HG02885 (cell line): Measurements from ENCODE around the gene CEP85.
"Not testable (repeated sequence)": the region's sequence is repeated elsewhere in the genome, so short reads cannot be mapped to it uniquely, and the experiment has no call there.

Experiments used
- ATAC-seq: cut with Tn5 transposase; IDR thresholded peaks from one replicate; pipeline ENCODE4 v1.9.1; 2021; ENCODE audit warnings: mild to moderate bottlenecking; ENCODE audit not compliant: unreplicated experiment, poor library complexity

The CEP85 gene

GRCh38 chr1:26220199-26220912, 13.6 kb upstream of the CEP85 start:
- no peak for ATAC-seq

DNA sequence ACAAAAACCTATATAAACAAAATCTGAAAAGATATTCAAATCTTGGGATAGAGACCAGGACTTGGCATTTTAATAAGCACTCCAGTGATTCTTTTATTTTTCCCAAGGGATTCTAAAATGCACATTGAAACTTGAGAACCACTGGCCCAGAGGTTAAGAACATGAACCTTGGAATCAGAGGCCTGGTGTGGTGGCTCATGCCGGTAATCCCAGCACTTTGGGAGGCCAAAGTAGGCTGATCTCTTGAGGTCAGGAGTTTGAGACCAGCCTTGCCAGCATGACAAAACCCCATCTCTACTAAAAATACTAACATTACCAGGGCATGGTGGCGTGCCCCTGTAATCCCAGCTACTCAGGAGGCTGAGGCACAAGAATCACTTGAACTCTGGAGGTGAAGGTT, 12.9 kb upstream of the CEP85 start:
- ATAC-seq: no peak

- ATAC-seq: no peak
These were observed 9.4 kb upstream of the CEP85 start for GRCh38 chr1:26224606-26225005.

GRCh38 chr1:26225033-26225831, 8.8 kb upstream of the CEP85 start:
- ATAC-seq: no peak

GRCh38 chr1:26230682-26231081, 3.3 kb upstream of the CEP85 start:
- not testable (repeated sequence) for ATAC-seq

- no peak for ATAC-seq
These were observed 807 bp downstream of the CEP85 start for GRCh38 chr1:26234644-26235370.

GRCh38 chr1:26237230-26237966, 3.4 kb downstream of the CEP85 start:
- ATAC-seq: no peak

- ATAC-seq: no peak
These were observed 5.9 kb downstream of the CEP85 start for GRCh38 chr1:26239936-26240335.

GRCh38 chr1:26252718-26253117, 18.7 kb downstream of the CEP85 start:
- no peak for ATAC-seq

DNA sequence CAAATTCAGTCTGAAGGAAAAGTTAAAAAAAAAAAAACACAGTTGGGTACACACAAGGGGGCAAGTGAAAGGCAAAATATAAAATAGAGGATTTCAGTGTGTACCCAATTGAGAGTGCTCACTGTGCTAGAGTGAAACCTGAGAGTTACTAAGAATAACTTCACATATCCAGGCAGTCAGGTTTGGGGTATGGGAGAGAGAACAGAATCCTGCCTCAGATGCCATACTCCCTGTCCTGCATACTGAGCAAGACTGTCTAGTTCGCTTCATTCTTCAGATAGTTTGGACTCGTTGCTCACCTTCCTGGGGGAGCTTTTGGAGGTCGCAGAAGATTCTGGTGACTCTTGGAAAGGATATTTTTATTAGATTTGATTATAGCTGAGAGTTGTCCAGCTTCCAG, 20.4 kb downstream of the CEP85 start:
- no peak for ATAC-seq

GRCh38 chr1:26257222-26257621, 23.2 kb downstream of the CEP85 start:
- no peak for ATAC-seq

- ATAC-seq: no peak
These were observed 25.0 kb downstream of the CEP85 start for GRCh38 chr1:26259005-26259404.

GRCh38 chr1:26259578-26259977, 25.6 kb downstream of the CEP85 start:
- ATAC-seq: no peak

DNA sequence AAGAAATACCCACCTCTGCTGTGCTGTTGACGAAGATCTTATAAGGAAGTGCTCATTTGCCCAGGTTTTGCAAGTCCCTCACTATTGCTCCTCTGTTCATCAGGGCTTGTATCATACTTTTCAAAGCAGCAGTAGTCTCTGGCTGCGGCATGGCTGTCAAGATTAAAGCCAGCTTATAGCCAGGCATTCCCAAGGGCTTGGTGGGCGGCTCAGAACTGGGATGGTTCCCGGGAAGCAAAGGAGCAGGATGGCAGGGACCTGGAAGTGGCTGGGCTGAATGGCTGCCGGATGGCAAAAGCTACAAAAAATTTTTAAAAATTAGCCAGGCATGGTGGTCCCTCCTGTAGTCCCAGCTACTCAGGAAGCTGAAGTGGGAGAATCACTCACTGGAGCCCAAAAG, 29.2 kb downstream of the CEP85 start:
- ATAC-seq: no peak

- no peak for ATAC-seq
These were observed 31.4 kb downstream of the CEP85 start for GRCh38 chr1:26265405-26265804.

GRCh38 chr1:26268290-26269197, 34.5 kb downstream of the CEP85 start:
- no peak for ATAC-seq

DNA sequence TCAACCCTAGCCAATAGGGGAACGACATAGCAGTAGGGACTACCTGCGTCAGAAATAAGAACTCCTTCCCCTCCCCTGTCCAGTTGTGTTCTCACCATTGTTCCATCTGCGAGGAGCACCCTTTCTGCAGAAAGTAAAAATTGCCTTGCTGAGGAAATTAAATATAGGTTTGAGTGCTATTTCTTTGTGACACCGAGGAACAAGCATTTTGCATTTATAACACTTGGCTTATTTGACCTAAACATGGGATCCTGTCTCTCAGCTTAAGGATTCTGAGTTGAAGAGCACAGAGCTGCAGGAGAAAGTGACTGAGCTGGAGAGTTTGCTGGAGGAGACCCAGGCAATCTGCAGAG, 35.2 kb downstream of the CEP85 start:
- no peak for ATAC-seq

- ATAC-seq: no peak
These were observed 40.9 kb downstream of the CEP85 start for GRCh38 chr1:26274801-26275425.
